ENCODE measurements around the gene CPT1C. TPM values are rescaled to one million over a fixed set of nuclear protein-coding genes. Genes with fewer than 3 reads are reported as not detected.

Gene CPT1C
- total RNA-seq, 1 donor from 2014 or later, result 51.7 TPM

- Mint-ChIP-seq H3K4me3 (no peak overlapping the region), H3K27me3 (ENCODE audit: insufficient read depth, low read depth) (peaks cover 2% of the 10 kb centered on the region), H3K9me3 (peaks cover 20% of the 10 kb centered on the region), H3K27ac (no peak overlapping the region), H3K4me1 (peaks cover 10% of the 10 kb centered on the region), H3K36me3 (no peaks in the 10 kb centered on the region)
- Histone ChIP-seq H3K4me3 (no peak overlapping the region), H3K4me1 (no peaks in the 10 kb centered on the region), H3K9me3 (ENCODE audit: low read depth) (peaks cover 6% of the 10 kb centered on the region), H3K36me3 (no peaks in the 10 kb centered on the region), H2AFZ (replicated peaks) (no peak overlapping the region), H4K20me1 (ENCODE audit: low read depth) (no peaks in the 10 kb centered on the region), H3F3A (ENCODE audit: low read depth) (no peaks in the 10 kb centered on the region), H3K27ac (no peak overlapping the region), H3K4me2 (no peak overlapping the region), H3K27me3 (no peaks in the 10 kb centered on the region), H3K9ac (no peak overlapping the region), H3K79me2 (ENCODE audit: low read depth) (no peaks in the 10 kb centered on the region)
- no peak for DNase-seq (ENCODE audit: low spot score)
- no peak for TF ChIP-seq EZH2phosphoT487 (IDR thresholded peaks at IDR 0.05)
- no peak for TF ChIP-seq CTCF (IDR thresholded peaks at IDR 0.05)
- TF ChIP-seq EZH2 (IDR thresholded peaks at IDR 0.05), result no peak
Observed at GRCh38 chr19:49755956-49756355, 65.0 kb downstream of the CPT1C start.

- Mint-ChIP-seq H3K9me3 (peaks cover 15% of the 10 kb centered on the region), H3K27me3 (ENCODE audit: insufficient read depth, low read depth) (peaks cover under 1% of the 10 kb centered on the region), H3K27ac (peak overlapping the region; percentile 68), H3K4me3 (peak overlapping the region; percentile 53), H3K36me3 (no peaks in the 10 kb centered on the region), H3K4me1 (peaks cover 14% of the 10 kb centered on the region)
- no peak overlapping the region for H3K4me3 ChIP-seq
- H3K9ac ChIP-seq, result no peak overlapping the region
- no peaks in the 10 kb centered on the region for H4K20me1 ChIP-seq (ENCODE audit: low read depth)
- H3K4me1 ChIP-seq, result peaks cover 4% of the 10 kb centered on the region
- no peaks in the 10 kb centered on the region for H3K79me2 ChIP-seq (ENCODE audit: low read depth)
- DNase-seq (ENCODE audit: low spot score), result no peak
- TF ChIP-seq EZH2phosphoT487 (IDR thresholded peaks at IDR 0.05) (no peak), CTCF (IDR thresholded peaks at IDR 0.05) (no peak), EZH2 (IDR thresholded peaks at IDR 0.05) (no peak)
- H3K9me3 ChIP-seq (ENCODE audit: low read depth), result peaks cover 6% of the 10 kb centered on the region
- no peak overlapping the region for H3K27ac ChIP-seq
- no peaks in the 10 kb centered on the region for H3K27me3 ChIP-seq
- H3F3A ChIP-seq (ENCODE audit: low read depth), result no peaks in the 10 kb centered on the region
- H3K4me2 ChIP-seq, result no peak overlapping the region
- H3K36me3 ChIP-seq, result no peaks in the 10 kb centered on the region
- no peak overlapping the region for H2AFZ ChIP-seq (replicated peaks)
Observed at GRCh38 chr19:49758292-49758691, 67.4 kb downstream of the CPT1C start.

- no peaks in the 10 kb centered on the region for H3K36me3 ChIP-seq
- H3K4me3 Mint-ChIP-seq, result no peak overlapping the region
- H4K20me1 ChIP-seq (ENCODE audit: low read depth), result no peaks in the 10 kb centered on the region
- H3K9me3 ChIP-seq (ENCODE audit: low read depth), result no peaks in the 10 kb centered on the region
- no peaks in the 10 kb centered on the region for H3K27me3 ChIP-seq
- peaks cover 6% of the 10 kb centered on the region for H3K27me3 Mint-ChIP-seq (ENCODE audit: insufficient read depth, low read depth)
- H3K9me3 Mint-ChIP-seq, result peaks cover 3% of the 10 kb centered on the region
- no peak overlapping the region for H3K4me3 ChIP-seq
- H3K4me1 Mint-ChIP-seq, result peaks cover 28% of the 10 kb centered on the region
- peaks cover 12% of the 10 kb centered on the region for H3F3A ChIP-seq (ENCODE audit: low read depth)
- H3K79me2 ChIP-seq (ENCODE audit: low read depth), result no peaks in the 10 kb centered on the region
- no peak overlapping the region for H3K27ac ChIP-seq
- DNase-seq (ENCODE audit: low spot score), result no peak
- H3K4me2 ChIP-seq, result no peak overlapping the region
- no peaks in the 10 kb centered on the region for H3K36me3 Mint-ChIP-seq
- peak overlapping the region; percentile 50 for H3K27ac Mint-ChIP-seq
- H2AFZ ChIP-seq (replicated peaks), result peak overlapping the region; percentile 57
- H3K9ac ChIP-seq, result no peak overlapping the region
- H3K4me1 ChIP-seq, result peaks cover 4% of the 10 kb centered on the region
- no peak for TF ChIP-seq EZH2phosphoT487 (IDR thresholded peaks at IDR 0.05)
- TF ChIP-seq EZH2 (IDR thresholded peaks at IDR 0.05), result no peak
- no peak for TF ChIP-seq CTCF (IDR thresholded peaks at IDR 0.05)
Observed at GRCh38 chr19:49761249-49761624, 70.3 kb downstream of the CPT1C start.
